Stimulated activated CD4-positive, alpha-beta T cell treated with anti-CD3 and anti-CD28 coated beads, Interleukin-1b, Interleukin-23, amount 100 ng/mL, for 4 hours (primary cell): Measurements from ENCODE around the gene YES1.
"Not testable (repeated sequence)": the region's sequence is repeated elsewhere in the genome, so short reads cannot be mapped to it uniquely, and the experiment has no call there.

Experiments used
- DNase-seq, 2 donors: peaks; one replicate each; pipeline ENCODE4 v3.0.0-alpha.2; 2020; ENCODE audit warnings: low read depth in 2 of 2

Gene YES1

DNA sequence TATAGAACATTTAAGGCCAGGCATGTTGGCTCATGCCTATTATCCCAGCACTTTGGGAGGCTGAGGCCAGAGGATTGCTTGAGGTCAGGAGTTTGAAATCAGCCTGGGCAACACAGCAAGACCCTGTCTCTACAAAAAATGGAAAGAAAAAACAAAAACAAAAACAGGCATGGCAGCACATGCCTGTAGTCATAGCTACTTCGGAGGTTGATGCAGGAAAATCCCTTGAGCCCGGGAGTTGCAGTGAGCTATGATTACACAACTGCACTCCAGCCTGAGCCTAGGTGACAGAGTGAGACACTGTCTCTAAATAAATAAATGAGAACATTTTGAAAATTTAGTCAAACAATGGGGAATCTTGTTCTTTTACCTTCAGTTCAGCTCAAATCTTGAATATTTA lies 12.1 kb upstream of the YES1 start:
- no peak for DNase-seq

- no peak for DNase-seq
Measured at GRCh38 chr18:820591-821165, 8.6 kb upstream of the YES1 start.

GRCh38 chr18:816869-817268 lies 4.8 kb upstream of the YES1 start:
- DNase-seq = no peak

DNA sequence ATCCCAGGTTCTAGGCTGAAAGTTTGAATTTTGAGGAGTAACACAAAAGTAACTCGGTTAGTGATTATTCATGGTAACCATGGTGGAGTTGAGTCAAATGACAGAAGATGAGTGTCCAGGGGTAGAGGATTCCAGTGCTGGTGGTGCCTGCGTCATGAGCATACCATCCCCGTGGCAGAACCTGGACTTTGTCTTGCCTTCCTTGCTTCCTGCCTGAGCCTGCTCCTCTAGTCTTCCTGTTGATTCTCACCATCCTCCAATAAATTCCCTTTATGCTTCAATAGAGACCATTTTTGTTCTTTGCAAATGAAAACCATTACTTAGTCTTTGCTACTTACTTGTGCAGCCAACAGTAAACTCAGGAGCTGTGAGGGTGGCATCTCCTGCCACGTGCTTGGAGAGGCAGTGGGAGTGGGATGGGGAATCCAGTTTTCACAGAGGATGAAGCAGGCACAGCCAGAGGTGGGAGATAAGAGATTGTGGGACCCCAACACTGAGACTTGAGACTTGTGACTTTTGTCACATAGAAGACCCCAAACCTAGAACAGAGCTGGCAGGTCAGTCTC lies 4.1 kb upstream of the YES1 start:
- no peak for DNase-seq

DNA sequence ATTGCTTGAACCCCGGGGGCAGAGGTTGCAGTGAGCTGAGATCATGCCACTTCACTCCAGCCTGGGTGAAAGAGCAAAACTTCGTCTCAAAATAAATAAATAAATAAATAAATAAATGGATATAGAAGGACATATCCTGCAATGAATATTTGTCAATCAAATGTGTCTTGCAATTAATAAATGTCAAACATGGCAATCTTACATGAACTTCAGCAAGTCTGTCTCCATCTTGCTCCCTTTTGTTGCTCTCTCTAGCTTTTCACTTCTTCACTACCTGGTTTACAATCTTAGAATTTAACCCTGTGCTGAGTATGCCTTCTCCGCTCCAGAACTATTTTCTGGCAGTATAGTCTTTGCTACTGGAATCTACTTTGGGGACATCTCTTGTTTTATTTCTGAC lies 3.3 kb upstream of the YES1 start:
- no peak for DNase-seq

DNA sequence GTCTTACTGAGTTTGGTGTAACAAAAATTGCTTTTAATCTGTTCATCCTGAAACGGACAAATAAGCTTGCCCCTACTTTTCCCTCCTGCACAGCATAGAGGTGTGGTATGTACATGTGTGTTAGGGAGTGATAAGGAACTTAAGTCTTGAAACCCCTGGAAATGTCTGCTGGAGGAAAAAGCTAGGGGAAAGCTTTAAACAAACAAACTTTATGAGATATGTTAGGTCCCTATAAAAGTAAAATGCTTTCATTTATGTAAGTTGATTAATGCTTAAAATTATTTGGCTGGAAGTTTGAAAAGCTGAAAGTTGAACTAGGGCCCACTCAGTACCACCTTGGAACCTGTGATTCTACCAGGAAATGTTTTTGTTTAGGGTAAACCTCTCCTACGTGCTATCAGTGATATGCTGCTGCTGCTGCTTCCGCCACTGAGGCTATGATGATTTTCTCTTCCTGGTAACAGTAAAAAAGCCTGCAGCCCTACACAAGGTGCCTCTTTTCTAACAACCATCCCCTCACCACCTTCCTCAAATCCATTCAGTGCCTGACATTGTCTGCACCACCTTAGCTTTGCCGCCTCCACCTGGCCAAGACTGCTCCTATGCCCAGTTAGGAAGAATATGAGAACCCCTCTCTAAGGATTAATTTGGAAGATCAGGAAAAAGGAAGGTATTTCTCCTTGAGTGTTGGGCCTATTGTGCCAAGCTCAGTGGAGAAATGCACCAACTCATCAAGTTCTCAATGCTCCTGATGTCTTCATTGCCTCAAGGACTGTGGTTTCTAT lies 2.5 kb upstream of the YES1 start:
- DNase-seq = no peak

DNA sequence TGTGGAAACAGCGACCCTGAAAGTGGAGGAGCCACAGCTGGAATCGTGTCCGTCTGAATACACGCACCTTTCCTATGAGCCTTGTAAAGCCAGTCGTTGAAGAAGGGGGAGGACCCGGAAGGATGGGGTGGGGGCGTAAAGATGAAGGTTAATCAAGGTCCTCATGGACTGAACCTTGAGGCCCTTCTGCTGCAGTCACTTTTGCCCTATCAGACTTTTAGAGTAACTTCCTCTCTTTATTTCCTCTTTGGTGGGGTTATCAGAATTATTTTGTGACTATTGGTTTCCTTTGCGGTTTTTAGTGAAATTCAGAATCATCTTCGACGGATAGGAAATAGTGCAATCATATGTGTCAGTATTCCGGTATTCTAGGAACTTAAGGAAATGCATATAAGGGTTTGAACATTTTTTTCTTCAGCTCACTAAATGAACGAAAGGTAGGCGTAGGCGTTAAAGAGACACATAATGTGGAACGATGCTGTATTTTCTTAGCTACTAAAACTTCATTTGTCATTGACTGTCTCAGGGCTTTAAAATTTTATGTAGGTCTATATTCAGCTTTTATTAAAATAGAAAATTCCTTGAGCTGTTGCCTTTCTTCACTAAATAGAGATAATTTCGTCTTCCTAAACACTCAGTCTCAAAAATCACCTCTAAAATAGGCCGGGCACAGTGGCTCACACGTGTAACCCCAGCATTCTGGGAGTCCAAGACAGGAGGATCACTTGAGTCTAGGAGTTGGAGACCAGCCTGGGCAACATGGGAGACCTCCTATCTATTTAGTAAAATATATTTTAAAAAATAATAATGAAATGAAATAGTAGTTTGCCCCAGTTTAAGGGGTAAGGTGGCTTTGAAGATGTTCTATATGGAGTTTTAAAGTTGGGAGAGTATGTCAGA lies 1.4 kb upstream of the YES1 start:
- DNase-seq = peak; percentile 29 to 56

- peak; percentile 59 to 67 for DNase-seq
Measured at GRCh38 chr18:812376-813171, 532 bp upstream of the YES1 start.

GRCh38 chr18:811182-811891 lies 705 bp downstream of the YES1 start:
- DNase-seq = no peak

- DNase-seq = no peak
Measured at GRCh38 chr18:809985-810642, 1.9 kb downstream of the YES1 start.

DNA sequence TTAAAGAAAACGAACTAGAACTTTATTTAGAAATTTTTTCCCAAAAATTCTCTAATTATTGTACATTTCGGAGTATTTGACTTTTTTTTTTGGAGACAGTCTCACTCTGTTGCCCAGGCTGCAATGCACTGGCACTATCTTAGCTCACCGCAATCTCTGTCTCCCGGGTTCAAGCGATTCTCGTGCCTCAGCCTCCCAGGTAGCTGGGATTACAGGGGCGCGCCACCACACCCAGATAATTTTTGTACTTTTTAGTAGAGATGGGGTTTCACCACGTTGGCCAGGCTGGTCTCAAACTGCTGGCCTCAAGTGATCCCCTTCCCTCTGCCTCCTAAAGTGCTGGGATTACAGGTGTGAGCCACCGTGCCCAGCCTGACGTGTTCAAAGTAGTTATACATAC lies 2.8 kb downstream of the YES1 start:
- not testable (repeated sequence) for DNase-seq

- DNase-seq = no peak
Measured at GRCh38 chr18:808502-808901, 3.5 kb downstream of the YES1 start.

DNA sequence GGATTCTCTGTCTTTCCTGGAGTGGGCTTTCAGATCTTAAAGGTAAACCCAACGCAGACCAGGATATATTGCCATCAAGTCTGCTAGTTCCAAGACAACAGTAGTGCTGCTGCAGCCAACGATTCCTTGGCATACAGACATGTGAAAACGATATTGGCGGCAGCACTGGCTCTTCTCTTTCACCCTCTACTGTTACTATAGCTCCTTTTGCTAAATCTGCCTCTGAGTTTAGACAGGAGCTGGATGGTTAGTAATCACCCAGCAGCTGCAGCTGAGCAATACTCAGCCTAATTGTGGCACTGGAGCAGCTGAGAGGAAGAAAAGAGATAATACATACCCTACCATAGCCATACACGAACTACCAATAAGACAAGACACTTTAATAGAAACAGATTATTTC lies 4.0 kb downstream of the YES1 start:
- no peak for DNase-seq

DNA sequence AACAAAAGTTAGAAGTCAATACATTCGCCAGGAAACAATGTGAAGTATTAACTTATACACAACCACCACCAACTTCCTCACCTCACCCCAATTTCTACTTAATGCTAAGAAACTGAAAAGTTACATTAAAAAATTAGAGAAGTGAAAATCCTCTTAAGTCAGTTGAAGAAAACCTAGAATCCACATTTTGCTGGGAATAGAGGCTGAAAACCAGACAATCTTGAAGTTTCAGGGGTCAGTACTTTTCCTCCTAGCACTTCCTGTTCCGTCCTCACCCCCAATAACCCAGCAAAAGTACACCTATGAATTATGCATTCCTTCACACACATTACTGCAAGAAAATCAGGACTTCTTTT lies 6.3 kb downstream of the YES1 start:
- DNase-seq = no peak

- no peak for DNase-seq
Measured at GRCh38 chr18:805008-805754, 6.9 kb downstream of the YES1 start.

DNA sequence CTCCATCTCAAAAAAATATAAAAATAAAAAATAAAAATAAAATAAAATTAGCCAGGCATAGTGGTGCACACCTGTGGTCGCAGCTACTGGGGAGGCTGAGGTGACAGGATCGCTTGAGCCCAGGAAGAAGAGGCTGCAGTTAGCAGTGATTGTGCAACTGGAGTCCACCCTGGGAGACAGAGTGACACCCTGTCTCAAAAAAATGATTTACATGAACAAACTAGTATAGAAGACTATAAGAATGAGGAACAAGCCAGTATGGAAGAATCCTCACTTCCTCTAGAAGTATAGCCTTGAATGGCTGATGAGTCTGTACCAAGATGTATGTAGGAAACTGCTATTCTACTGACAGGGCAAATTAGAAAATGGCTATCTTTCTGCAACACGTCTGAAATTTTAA lies 10.9 kb downstream of the YES1 start:
- no peak for DNase-seq

DNA sequence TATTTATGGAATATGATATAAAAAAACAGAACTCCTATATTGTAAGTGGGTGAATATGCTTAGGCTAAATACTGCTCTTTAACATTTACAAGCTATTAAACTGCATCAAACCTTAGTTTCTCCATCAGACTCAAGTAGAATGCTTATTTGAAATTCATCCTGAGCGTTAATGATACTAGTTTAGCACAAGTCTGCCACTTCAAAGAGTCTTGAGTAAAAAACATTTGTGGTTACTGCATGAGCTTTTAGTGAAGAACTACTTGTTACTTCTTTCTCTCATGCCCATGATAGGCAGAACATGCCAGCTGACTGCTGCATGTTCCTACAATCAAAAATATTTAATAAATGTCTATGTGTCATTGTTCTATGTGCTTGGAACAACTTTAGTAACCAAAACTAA lies 12.1 kb downstream of the YES1 start:
- no peak for DNase-seq

DNA sequence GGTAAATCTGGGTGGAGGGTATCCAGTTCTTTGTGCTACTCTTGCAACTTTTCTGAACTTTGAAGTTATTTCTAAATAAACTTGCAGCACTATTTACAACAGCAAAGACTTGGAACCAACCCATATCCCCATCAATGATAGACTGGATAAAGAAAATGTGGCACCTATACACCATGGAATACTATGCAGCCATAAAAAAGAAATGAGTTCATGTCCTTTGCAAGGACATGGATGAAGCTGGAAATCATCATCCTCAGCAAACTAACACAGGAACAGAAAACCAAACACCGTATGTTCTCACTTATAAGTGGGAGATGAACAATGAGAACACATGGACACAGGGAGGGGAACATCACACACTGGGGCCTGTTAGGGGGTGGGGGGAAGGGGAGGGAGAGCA lies 16.7 kb downstream of the YES1 start:
- DNase-seq = not testable (repeated sequence)

- no peak for DNase-seq
Measured at GRCh38 chr18:789397-789796, 22.6 kb downstream of the YES1 start.

GRCh38 chr18:785242-785641 lies 26.8 kb downstream of the YES1 start:
- DNase-seq = no peak
